GM23338 (cell line): Measurements from ENCODE around the gene DLGAP4. TPM values are rescaled to one million over a fixed set of nuclear protein-coding genes. Genes with fewer than 3 reads are reported as not detected.

ENCODE experiments used
- ATAC-seq: fragments of 200-7000 bp; cut with Tn5 transposase; 3 replicates; pipeline ENCODE4 v1.9.1; 2020
- DNase-seq: peaks from one replicate; pipeline ENCODE4 v3.0.0-alpha.2; 2015; ENCODE audit warnings: low spot score
- H2AFZ ChIP-seq: fragments of 200-600 bp; sonication (generic); 2 replicates; pipeline ENCODE4 v1.8.0; 2016; ENCODE audit warnings: antibody characterized with exemption, mild to moderate bottlenecking, moderate library complexity
- H3F3A ChIP-seq: fragments of 200-600 bp; sonication (generic); replicated peaks from 2 replicates; pipeline ENCODE4 v1.8.0; 2017; ENCODE audit warnings: antibody characterized with exemption, mixed run types, low read depth
- H3K27ac ChIP-seq: fragments of 200-600 bp; sonication (generic); 2 replicates; pipeline ENCODE4 v1.6.1; 2016; ENCODE audit warnings: low read depth
- H3K27me3 ChIP-seq: fragments of 200-600 bp; sonication (generic); 2 replicates; pipeline ENCODE4 v1.8.0; 2016; ENCODE audit warnings: mild to moderate bottlenecking, mixed run types, moderate library complexity; ENCODE audit not compliant: insufficient read depth
- H3K36me3 ChIP-seq: fragments of 200-600 bp; sonication (generic); 2 replicates; pipeline ENCODE4 v1.8.0; 2016; ENCODE audit warnings: mild to moderate bottlenecking; ENCODE audit not compliant: insufficient read depth
- H3K4me1 ChIP-seq: fragments of 200-600 bp; sonication (generic); 2 replicates; pipeline ENCODE4 v1.8.0; 2016; ENCODE audit warnings: mild to moderate bottlenecking, moderate library complexity; ENCODE audit not compliant: insufficient read depth
- H3K4me2 ChIP-seq: fragments of 200-600 bp; sonication (generic); 2 replicates; pipeline ENCODE4 v1.7.1; 2017; ENCODE audit warnings: mixed run types
- H3K4me3 ChIP-seq: fragments of 200-600 bp; sonication (generic); 2 replicates; pipeline ENCODE4 v1.6.1; 2016; ENCODE audit warnings: mixed run types
- H3K79me2 ChIP-seq: fragments of 200-600 bp; sonication (generic); replicated peaks from 2 replicates; pipeline ENCODE4 v1.8.0; 2017; ENCODE audit warnings: mild to moderate bottlenecking; ENCODE audit not compliant: insufficient read depth
- H3K9me2 ChIP-seq: fragments of 200-600 bp; sonication (generic); 2 replicates; pipeline ENCODE4 v1.8.0; 2017; ENCODE audit not compliant: insufficient read depth
- H4K20me1 ChIP-seq: fragments of 200-600 bp; sonication (generic); replicated peaks from 2 replicates; pipeline ENCODE4 v1.8.0; 2017; ENCODE audit warnings: mild to moderate bottlenecking; ENCODE audit not compliant: insufficient read depth
- H3K27ac Mint-ChIP-seq: 2 replicates; pipeline ENCODE4 v1.8.0; 2020; ENCODE audit warnings: inconsistent platforms, mild to moderate bottlenecking, moderate library complexity, mixed read lengths
- H3K27me3 Mint-ChIP-seq: 3 replicates; pipeline ENCODE4 v1.8.0; 2022; ENCODE audit warnings: low read depth, mild to moderate bottlenecking, moderate library complexity, mixed read lengths, inconsistent platforms; ENCODE audit not compliant: insufficient read depth, poor library complexity
- H3K36me3 Mint-ChIP-seq: 3 replicates; pipeline ENCODE4 v1.8.0; 2021; ENCODE audit warnings: low read depth, mild to moderate bottlenecking, inconsistent platforms, moderate library complexity, mixed read lengths
- H3K4me1 Mint-ChIP-seq: 3 replicates; pipeline ENCODE4 v1.8.0; 2020; ENCODE audit warnings: mild to moderate bottlenecking, inconsistent platforms, mixed read lengths
- H3K4me3 Mint-ChIP-seq: 3 replicates; pipeline ENCODE4 v1.8.0; 2021; ENCODE audit warnings: moderate library complexity, mild to moderate bottlenecking, inconsistent platforms, mixed read lengths
- H3K9me3 Mint-ChIP-seq: 3 replicates; pipeline ENCODE4 v1.8.0; 2020; ENCODE audit warnings: moderate library complexity, mild to moderate bottlenecking, inconsistent platforms, mixed read lengths
- CREB1 ChIP-seq: fragments of 250-450 bp; sonication (Bioruptor Pico); IDR thresholded peaks from 2 replicates; pipeline ENCODE4 v1.5.0; 2020; ENCODE audit warnings: low read depth, mild to moderate bottlenecking, moderate library complexity
- EZH2 ChIP-seq: fragments of 200-600 bp; sonication (generic); IDR thresholded peaks from one replicate; pipeline ENCODE4 v1.8.0; 2017; ENCODE audit warnings: antibody characterized with exemption, mild to moderate bottlenecking, low read depth; ENCODE audit not compliant: unreplicated experiment
- NANOG ChIP-seq: IDR thresholded peaks from 2 replicates; pipeline ENCODE4 v1.6.1; 2016; ENCODE audit warnings: antibody characterized with exemption, borderline replicate concordance
- POLR2AphosphoS5 ChIP-seq: IDR thresholded peaks from 2 replicates; pipeline ENCODE4 v1.6.1; 2016; ENCODE audit warnings: antibody characterized with exemption, low read depth
- STAT1 ChIP-seq: IDR thresholded peaks from one replicate; pipeline ENCODE4 v1.6.1; 2016; ENCODE audit warnings: antibody characterized with exemption; ENCODE audit not compliant: unreplicated experiment
- ZNF114 ChIP-seq: fragments of 250-450 bp; sonication (Bioruptor Pico); IDR thresholded peaks from 2 replicates; pipeline ENCODE4 v1.5.0; 2020; ENCODE audit warnings: mild to moderate bottlenecking, moderate library complexity
- ZNF331 ChIP-seq: fragments of 250-450 bp; sonication (Bioruptor Pico); IDR thresholded peaks from 2 replicates; pipeline ENCODE4 v1.5.0; 2020; ENCODE audit warnings: low read depth, mild to moderate bottlenecking, moderate library complexity
- polyA plus RNA-seq: library from polyadenylated mRNA; unstranded; fragments of >200 nt; fragmentation: Nextera tagmentation; extraction: Ambion mirVana; gene quantifications from 2 replicates; pipeline ENCODE4 v1.2.1, GENCODE V29; 2016
- total RNA-seq: library from RNA; depleted of rRNA; stranded (reverse); fragments of >200 nt; shearing (Covaris generic); gene quantifications from 2 replicates; pipeline ENCODE4 v1.2.3, GENCODE V29; 2014
- TF ChIP-seq, protein P1 (sequence below): fragments of 250-450 bp; sonication (Bioruptor Pico); IDR thresholded peaks from 2 replicates; pipeline ENCODE4 v1.5.0; 2020; ENCODE audit warnings: mild to moderate bottlenecking, moderate library complexity
- TF ChIP-seq, protein P2 (sequence below): IDR thresholded peaks from one replicate; pipeline ENCODE4 v1.6.1; 2018; ENCODE audit warnings: antibody characterized with exemption; ENCODE audit not compliant: unreplicated experiment
- TF ChIP-seq, protein P3 (sequence below), 2 experiments: fragments of 200-600 bp in 1 of 2; sonication (generic) in 1 of 2; conservative IDR thresholded peaks; 2 replicates each; pipeline versions ENCODE4 v1.5.1 to v1.6.1; 2016 to 2017; ENCODE audit warnings: antibody characterized with exemption in 2 of 2, low read depth in 2 of 2, mild to moderate bottlenecking in 2 of 2, moderate library complexity in 1 of 2

Gene DLGAP4
- total and polyA plus RNA-seq, 2 experiments from 2014 or later, result 46.1 to 52.2 TPM

DNA sequence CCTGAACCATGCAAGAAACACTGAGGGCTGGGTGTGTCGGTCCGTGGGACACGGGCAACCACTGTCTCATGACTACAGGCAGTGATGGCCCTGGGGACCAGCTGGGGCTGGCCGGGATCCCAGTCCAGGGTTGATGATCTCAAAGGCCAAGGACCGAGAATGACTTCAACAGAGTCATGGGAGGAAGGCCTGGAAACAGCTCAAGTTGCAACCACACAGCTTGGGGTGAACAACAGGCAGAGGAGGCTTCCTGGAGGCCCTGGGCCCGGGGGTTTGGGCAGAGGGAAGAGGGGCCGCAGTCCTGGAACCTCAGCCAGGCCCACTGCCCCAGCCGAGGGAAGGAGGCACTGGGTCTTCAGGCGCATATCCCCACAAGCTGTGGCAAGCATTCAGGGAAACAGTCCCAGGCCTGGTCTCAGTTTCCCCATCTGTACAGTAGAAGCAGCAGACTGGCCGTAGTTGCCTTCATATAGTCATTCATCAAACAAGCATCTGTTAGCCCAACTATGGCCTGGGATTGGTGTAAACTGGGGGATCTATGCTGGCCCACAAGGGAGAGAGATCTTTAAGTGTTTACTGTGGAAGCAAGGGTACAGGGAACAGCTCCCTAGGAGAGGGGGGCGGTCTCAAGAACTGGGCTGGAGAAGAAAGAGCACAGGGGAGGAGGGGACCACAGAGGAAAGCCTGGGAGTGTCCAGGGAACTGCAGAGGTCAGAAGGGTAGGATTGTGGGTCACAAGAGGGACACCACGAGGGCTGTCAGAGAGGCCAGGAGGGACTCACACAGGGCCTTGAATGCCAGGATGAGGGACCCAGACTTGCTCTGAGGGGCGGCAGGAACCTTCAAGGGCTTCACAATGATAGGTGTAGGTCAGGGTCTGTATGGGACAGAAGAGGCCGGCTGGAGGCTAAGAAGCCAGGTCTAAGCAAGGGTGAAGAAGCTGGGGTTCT is 237.3 kb downstream of the DLGAP4 start:
- TF ChIP-seq CREB1 (CRISPR knock-in tag), result no peak
- TF ChIP-seq POLR2AphosphoS5, result no peak
- no peak for TF ChIP-seq NANOG
- TF ChIP-seq, protein P1, sequence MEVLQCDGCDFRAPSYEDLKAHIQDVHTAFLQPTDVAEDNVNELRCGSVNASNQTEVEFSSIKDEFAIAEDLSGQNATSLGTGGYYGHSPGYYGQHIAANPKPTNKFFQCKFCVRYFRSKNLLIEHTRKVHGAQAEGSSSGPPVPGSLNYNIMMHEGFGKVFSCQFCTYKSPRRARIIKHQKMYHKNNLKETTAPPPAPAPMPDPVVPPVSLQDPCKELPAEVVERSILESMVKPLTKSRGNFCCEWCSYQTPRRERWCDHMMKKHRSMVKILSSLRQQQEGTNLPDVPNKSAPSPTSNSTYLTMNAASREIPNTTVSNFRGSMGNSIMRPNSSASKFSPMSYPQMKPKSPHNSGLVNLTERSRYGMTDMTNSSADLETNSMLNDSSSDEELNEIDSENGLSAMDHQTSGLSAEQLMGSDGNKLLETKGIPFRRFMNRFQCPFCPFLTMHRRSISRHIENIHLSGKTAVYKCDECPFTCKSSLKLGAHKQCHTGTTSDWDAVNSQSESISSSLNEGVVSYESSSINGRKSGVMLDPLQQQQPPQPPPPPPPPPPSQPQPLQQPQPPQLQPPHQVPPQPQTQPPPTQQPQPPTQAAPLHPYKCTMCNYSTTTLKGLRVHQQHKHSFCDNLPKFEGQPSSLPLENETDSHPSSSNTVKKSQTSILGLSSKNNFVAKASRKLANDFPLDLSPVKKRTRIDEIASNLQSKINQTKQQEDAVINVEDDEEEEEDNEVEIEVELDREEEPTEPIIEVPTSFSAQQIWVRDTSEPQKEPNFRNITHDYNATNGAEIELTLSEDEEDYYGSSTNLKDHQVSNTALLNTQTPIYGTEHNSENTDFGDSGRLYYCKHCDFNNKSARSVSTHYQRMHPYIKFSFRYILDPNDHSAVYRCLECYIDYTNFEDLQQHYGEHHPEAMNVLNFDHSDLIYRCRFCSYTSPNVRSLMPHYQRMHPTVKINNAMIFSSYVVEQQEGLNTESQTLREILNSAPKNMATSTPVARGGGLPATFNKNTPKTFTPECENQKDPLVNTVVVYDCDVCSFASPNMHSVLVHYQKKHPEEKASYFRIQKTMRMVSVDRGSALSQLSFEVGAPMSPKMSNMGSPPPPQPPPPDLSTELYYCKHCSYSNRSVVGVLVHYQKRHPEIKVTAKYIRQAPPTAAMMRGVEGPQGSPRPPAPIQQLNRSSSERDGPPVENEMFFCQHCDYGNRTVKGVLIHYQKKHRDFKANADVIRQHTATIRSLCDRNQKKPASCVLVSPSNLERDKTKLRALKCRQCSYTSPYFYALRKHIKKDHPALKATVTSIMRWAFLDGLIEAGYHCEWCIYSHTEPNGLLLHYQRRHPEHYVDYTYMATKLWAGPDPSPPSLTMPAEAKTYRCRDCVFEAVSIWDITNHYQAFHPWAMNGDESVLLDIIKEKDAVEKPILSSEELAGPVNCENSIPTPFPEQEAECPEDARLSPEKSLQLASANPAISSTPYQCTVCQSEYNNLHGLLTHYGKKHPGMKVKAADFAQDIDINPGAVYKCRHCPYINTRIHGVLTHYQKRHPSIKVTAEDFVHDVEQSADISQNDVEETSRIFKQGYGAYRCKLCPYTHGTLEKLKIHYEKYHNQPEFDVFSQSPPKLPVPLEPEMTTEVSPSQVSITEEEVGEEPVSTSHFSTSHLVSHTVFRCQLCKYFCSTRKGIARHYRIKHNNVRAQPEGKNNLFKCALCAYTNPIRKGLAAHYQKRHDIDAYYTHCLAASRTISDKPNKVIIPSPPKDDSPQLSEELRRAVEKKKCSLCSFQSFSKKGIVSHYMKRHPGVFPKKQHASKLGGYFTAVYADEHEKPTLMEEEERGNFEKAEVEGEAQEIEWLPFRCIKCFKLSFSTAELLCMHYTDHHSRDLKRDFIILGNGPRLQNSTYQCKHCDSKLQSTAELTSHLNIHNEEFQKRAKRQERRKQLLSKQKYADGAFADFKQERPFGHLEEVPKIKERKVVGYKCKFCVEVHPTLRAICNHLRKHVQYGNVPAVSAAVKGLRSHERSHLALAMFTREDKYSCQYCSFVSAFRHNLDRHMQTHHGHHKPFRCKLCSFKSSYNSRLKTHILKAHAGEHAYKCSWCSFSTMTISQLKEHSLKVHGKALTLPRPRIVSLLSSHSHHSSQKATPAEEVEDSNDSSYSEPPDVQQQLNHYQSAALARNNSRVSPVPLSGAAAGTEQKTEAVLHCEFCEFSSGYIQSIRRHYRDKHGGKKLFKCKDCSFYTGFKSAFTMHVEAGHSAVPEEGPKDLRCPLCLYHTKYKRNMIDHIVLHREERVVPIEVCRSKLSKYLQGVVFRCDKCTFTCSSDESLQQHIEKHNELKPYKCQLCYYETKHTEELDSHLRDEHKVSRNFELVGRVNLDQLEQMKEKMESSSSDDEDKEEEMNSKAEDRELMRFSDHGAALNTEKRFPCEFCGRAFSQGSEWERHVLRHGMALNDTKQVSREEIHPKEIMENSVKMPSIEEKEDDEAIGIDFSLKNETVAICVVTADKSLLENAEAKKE (CRISPR knock-in tag), result no peak
- TF ChIP-seq, protein P2, sequence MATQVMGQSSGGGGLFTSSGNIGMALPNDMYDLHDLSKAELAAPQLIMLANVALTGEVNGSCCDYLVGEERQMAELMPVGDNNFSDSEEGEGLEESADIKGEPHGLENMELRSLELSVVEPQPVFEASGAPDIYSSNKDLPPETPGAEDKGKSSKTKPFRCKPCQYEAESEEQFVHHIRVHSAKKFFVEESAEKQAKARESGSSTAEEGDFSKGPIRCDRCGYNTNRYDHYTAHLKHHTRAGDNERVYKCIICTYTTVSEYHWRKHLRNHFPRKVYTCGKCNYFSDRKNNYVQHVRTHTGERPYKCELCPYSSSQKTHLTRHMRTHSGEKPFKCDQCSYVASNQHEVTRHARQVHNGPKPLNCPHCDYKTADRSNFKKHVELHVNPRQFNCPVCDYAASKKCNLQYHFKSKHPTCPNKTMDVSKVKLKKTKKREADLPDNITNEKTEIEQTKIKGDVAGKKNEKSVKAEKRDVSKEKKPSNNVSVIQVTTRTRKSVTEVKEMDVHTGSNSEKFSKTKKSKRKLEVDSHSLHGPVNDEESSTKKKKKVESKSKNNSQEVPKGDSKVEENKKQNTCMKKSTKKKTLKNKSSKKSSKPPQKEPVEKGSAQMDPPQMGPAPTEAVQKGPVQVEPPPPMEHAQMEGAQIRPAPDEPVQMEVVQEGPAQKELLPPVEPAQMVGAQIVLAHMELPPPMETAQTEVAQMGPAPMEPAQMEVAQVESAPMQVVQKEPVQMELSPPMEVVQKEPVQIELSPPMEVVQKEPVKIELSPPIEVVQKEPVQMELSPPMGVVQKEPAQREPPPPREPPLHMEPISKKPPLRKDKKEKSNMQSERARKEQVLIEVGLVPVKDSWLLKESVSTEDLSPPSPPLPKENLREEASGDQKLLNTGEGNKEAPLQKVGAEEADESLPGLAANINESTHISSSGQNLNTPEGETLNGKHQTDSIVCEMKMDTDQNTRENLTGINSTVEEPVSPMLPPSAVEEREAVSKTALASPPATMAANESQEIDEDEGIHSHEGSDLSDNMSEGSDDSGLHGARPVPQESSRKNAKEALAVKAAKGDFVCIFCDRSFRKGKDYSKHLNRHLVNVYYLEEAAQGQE, result no peak
- no peak for TF ChIP-seq ZNF331 (CRISPR knock-in tag)
- TF ChIP-seq EZH2, result no peak
- TF ChIP-seq ZNF114 (CRISPR knock-in tag), result no peak
- TF ChIP-seq, protein P3, sequence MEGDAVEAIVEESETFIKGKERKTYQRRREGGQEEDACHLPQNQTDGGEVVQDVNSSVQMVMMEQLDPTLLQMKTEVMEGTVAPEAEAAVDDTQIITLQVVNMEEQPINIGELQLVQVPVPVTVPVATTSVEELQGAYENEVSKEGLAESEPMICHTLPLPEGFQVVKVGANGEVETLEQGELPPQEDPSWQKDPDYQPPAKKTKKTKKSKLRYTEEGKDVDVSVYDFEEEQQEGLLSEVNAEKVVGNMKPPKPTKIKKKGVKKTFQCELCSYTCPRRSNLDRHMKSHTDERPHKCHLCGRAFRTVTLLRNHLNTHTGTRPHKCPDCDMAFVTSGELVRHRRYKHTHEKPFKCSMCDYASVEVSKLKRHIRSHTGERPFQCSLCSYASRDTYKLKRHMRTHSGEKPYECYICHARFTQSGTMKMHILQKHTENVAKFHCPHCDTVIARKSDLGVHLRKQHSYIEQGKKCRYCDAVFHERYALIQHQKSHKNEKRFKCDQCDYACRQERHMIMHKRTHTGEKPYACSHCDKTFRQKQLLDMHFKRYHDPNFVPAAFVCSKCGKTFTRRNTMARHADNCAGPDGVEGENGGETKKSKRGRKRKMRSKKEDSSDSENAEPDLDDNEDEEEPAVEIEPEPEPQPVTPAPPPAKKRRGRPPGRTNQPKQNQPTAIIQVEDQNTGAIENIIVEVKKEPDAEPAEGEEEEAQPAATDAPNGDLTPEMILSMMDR (conservative IDR thresholded peaks at IDR 0.05; ENCODE audit: low read depth in 2 of 2), result no peak
- no peak for TF ChIP-seq STAT1
- no peaks in the 10 kb centered on the region for H3K27me3 ChIP-seq
- H3K79me2 ChIP-seq, result peaks cover 18% of the 10 kb centered on the region
- H3K36me3 Mint-ChIP-seq, result peaks cover 25% of the 10 kb centered on the region
- no peak for ATAC-seq
- H3K9me2 ChIP-seq, result no peaks in the 10 kb centered on the region
- peaks cover 4% of the 10 kb centered on the region; the same call in 1 of the 2 replicates for H4K20me1 ChIP-seq
- no peak overlapping the region; the same call in 1 of the 2 replicates for H3K4me3 ChIP-seq
- peaks cover 16% of the 10 kb centered on the region for H3K4me1 ChIP-seq
- peak overlapping the region; percentile 22; the same call in 1 of the 2 replicates for H3K27ac Mint-ChIP-seq
- peak overlapping the region; percentile 95; the same call in 1 of the 2 replicates for H3K4me2 ChIP-seq
- H3K4me1 Mint-ChIP-seq, result peaks cover 38% of the 10 kb centered on the region
- H3F3A ChIP-seq, result peaks cover 19% of the 10 kb centered on the region; the same call in 1 of the 2 replicates
- no peaks in the 10 kb centered on the region for H3K9me3 Mint-ChIP-seq
- H3K36me3 ChIP-seq, result no peaks in the 10 kb centered on the region
- peak overlapping the region; percentile 26; the same call in 1 of the 2 replicates for H3K27ac ChIP-seq
- no peak for DNase-seq
- no peak overlapping the region for H2AFZ ChIP-seq
- H3K27me3 Mint-ChIP-seq, result peaks cover 11% of the 10 kb centered on the region
- peak overlapping the region; percentile 15; the same call in 1 of the 3 replicates for H3K4me3 Mint-ChIP-seq
